Muscle layer of colon (tissue), 2 donors: Measurements from ENCODE around the gene ZNF385C.
"Not testable (repeated sequence)": the region's sequence is repeated elsewhere in the genome, so short reads cannot be mapped to it uniquely, and the experiment has no call there.

Experiments used
- H3K27ac ChIP-seq: one replicate; pipeline ENCODE4 v1.7.0; 2013; ENCODE audit warnings: low read depth, mild to moderate bottlenecking, low read length, moderate library complexity
- H3K27me3 ChIP-seq, 2 donors: one replicate each; pipeline ENCODE4 v1.7.0; 2013; ENCODE audit warnings: low read length in 2 of 2, mild to moderate bottlenecking in 2 of 2; ENCODE audit not compliant: insufficient read depth in 2 of 2, control insufficient read depth in 1 of 2
- H3K36me3 ChIP-seq: one replicate; pipeline ENCODE4 v1.7.0; 2013; ENCODE audit warnings: mild to moderate bottlenecking, low read length; ENCODE audit not compliant: insufficient read depth
- H3K4me1 ChIP-seq: one replicate; pipeline ENCODE4 v1.7.0; 2013; ENCODE audit warnings: mild to moderate bottlenecking, low read length; ENCODE audit not compliant: insufficient read depth
- H3K4me3 ChIP-seq, 2 donors: one replicate each; pipeline ENCODE4 v1.7.0; 2013; ENCODE audit warnings: low read length in 2 of 2, low read depth in 1 of 2, mild to moderate bottlenecking in 1 of 2, moderate library complexity in 1 of 2
- H3K9ac ChIP-seq: one replicate; pipeline ENCODE4 v1.7.0; 2013; ENCODE audit warnings: low read length
- H3K9me3 ChIP-seq: one replicate; pipeline ENCODE4 v1.7.0; 2013; ENCODE audit warnings: mild to moderate bottlenecking, low read length
- donor health status: abdominal sarcoma.
- donor health status: Adenocarcinoma of cecum.

The ZNF385C gene

GRCh38 chr17:42018988-42019387 lies 79.3 kb downstream of the ZNF385C start:
- peaks cover 28% of the 10 kb centered on the region for H3K4me1 ChIP-seq
- no peaks in the 10 kb centered on the region for H3K9me3 ChIP-seq
- H3K27ac ChIP-seq = no peak overlapping the region
- no peak overlapping the region for H3K9ac ChIP-seq
- H3K4me3 ChIP-seq = no peak overlapping the region
- no peaks in the 10 kb centered on the region for H3K27me3 ChIP-seq
- H3K36me3 ChIP-seq = peaks cover 19% of the 10 kb centered on the region

GRCh38 chr17:42018339-42018738 lies 79.9 kb downstream of the ZNF385C start:
- Histone ChIP-seq H3K9me3 (no peaks in the 10 kb centered on the region), H3K9ac (no peak overlapping the region), H3K4me3 (peak overlapping the region; percentile 73 to 92)

GRCh38 chr17:42017866-42018200 lies 80.4 kb downstream of the ZNF385C start:
- Histone ChIP-seq H3K9me3 (no peaks in the 10 kb centered on the region), H3K9ac (peak overlapping the region; percentile 72), H3K27ac (peak overlapping the region; percentile 86), H3K27me3 (no peaks in the 10 kb centered on the region), H3K4me1 (peaks cover 38% of the 10 kb centered on the region), H3K36me3 (peaks cover 8% of the 10 kb centered on the region), H3K4me3 (peak overlapping the region; percentile 73 to 92)

More at GRCh38 chr17:42018339-42018738, 79.9 kb downstream of the ZNF385C start:
- H3K36me3 ChIP-seq = peaks cover 13% of the 10 kb centered on the region
- H3K4me1 ChIP-seq = peaks cover 34% of the 10 kb centered on the region
- H3K27me3 ChIP-seq = no peaks in the 10 kb centered on the region
- peak overlapping the region; percentile 86 for H3K27ac ChIP-seq

GRCh38 chr17:42016941-42017865 lies 81.1 kb downstream of the ZNF385C start, which contains the start of gene DNAJC7:
Gene DNAJC7, minus strand, starts transcription at chr17:42017439. Its CDS starts 23 bp downstream, at chr17:42017416.
- Histone ChIP-seq H3K9ac (peak within 1 kb of the TSS; percentile 88), H3K27me3 (no peaks in the 10 kb centered on the region), H3K4me1 (peaks cover 38% of the 10 kb centered on the region)

GRCh38 chr17:42016411-42016831 lies 81.9 kb downstream of the ZNF385C start:
- Histone ChIP-seq H3K27me3 (no peaks in the 10 kb centered on the region), H3K9ac (peak overlapping the region; percentile 88), H3K9me3 (no peaks in the 10 kb centered on the region), H3K36me3 (no peaks in the 10 kb centered on the region), H3K4me3 (peak overlapping the region; percentile 73 to 92), H3K27ac (peak overlapping the region; percentile 86), H3K4me1 (peaks cover 37% of the 10 kb centered on the region)

More at GRCh38 chr17:42016941-42017865, 81.1 kb downstream of the ZNF385C start, which contains the start of gene DNAJC7:
- Histone ChIP-seq H3K27ac (peak within 1 kb of the TSS; percentile 86), H3K9me3 (no peaks in the 10 kb centered on the region), H3K4me3 (peak within 1 kb of the TSS; percentile 73 to 92), H3K36me3 (peaks cover 2% of the 10 kb centered on the region)

- not testable (repeated sequence) for H3K27me3 ChIP-seq, H3K9ac ChIP-seq, H3K27ac ChIP-seq, H3K36me3 ChIP-seq, H3K9me3 ChIP-seq, H3K4me3 ChIP-seq
- H3K4me1 ChIP-seq = peaks cover 32% of the 10 kb centered on the region
Measured at GRCh38 chr17:42013740-42014139, 84.5 kb downstream of the ZNF385C start.

- not testable (repeated sequence) for H3K4me3 ChIP-seq, H3K9ac ChIP-seq, H3K36me3 ChIP-seq, H3K27me3 ChIP-seq, H3K9me3 ChIP-seq, H3K27ac ChIP-seq
- H3K4me1 ChIP-seq = peaks cover 32% of the 10 kb centered on the region
Measured at GRCh38 chr17:42012363-42012762, 85.9 kb downstream of the ZNF385C start.

GRCh38 chr17:42010898-42011516 lies 87.3 kb downstream of the ZNF385C start:
- no peak overlapping the region for H3K27ac ChIP-seq
- no peak overlapping the region for H3K4me3 ChIP-seq
- H3K4me1 ChIP-seq = peaks cover 29% of the 10 kb centered on the region
- no peaks in the 10 kb centered on the region for H3K36me3 ChIP-seq
- H3K9me3 ChIP-seq = no peaks in the 10 kb centered on the region
- H3K9ac ChIP-seq = no peak overlapping the region
- no peaks in the 10 kb centered on the region for H3K27me3 ChIP-seq

- not testable (repeated sequence) for H3K4me3 ChIP-seq, H3K27me3 ChIP-seq, H3K27ac ChIP-seq, H3K9ac ChIP-seq, H3K36me3 ChIP-seq, H3K9me3 ChIP-seq
- H3K4me1 ChIP-seq = peaks cover 21% of the 10 kb centered on the region
Measured at GRCh38 chr17:42010266-42010680, 88.0 kb downstream of the ZNF385C start.

GRCh38 chr17:42009170-42009569 lies 89.1 kb downstream of the ZNF385C start:
- no peaks in the 10 kb centered on the region for H3K9me3 ChIP-seq
- peaks cover 21% of the 10 kb centered on the region for H3K4me1 ChIP-seq
- no peaks in the 10 kb centered on the region for H3K27me3 ChIP-seq
- H3K4me3 ChIP-seq = no peak overlapping the region
- no peaks in the 10 kb centered on the region for H3K36me3 ChIP-seq
- no peak overlapping the region for H3K27ac ChIP-seq
- no peak overlapping the region for H3K9ac ChIP-seq

- Histone ChIP-seq H3K9me3 (no peaks in the 10 kb centered on the region), H3K4me1 (peaks cover 11% of the 10 kb centered on the region), H3K27ac (no peak overlapping the region), H3K27me3 (no peaks in the 10 kb centered on the region), H3K36me3 (peaks cover 16% of the 10 kb centered on the region), H3K9ac (no peak overlapping the region), H3K4me3 (no peak overlapping the region)
Measured at GRCh38 chr17:42005166-42005565, 93.1 kb downstream of the ZNF385C start.
